MM.1S (cell line): ENCODE results near the gene DYNLRB1.

Experiments
- DNase-seq: peaks from one replicate; pipeline ENCODE4 v3.0.0-alpha.2; 2015
- H2AFZ ChIP-seq: fragments of 300-600 bp; sonication (generic); 2 replicates; pipeline ENCODE4 v1.6.0; 2016; ENCODE audit warnings: antibody characterized with exemption, low read length
- H3F3A ChIP-seq: fragments of 300-600 bp; sonication (generic); 2 replicates; pipeline ENCODE4 v1.6.1; 2016; ENCODE audit warnings: mild to moderate bottlenecking, antibody characterized with exemption, low read length, moderate library complexity, mixed read lengths; ENCODE audit not compliant: insufficient read depth
- H3K27ac ChIP-seq: fragments of 300-600 bp; sonication (generic); 2 replicates; pipeline ENCODE4 v1.5.1; 2016; ENCODE audit warnings: mild to moderate bottlenecking, low read length
- H3K27me3 ChIP-seq: fragments of 300-600 bp; sonication (generic); replicated peaks from 2 replicates; pipeline ENCODE4 v1.6.0; 2016; ENCODE audit warnings: low read length; ENCODE audit not compliant: insufficient read depth
- H3K36me3 ChIP-seq: fragments of 300-600 bp; sonication (generic); replicated peaks from 2 replicates; pipeline ENCODE4 v1.6.1; 2016; ENCODE audit warnings: mild to moderate bottlenecking, low read length, mixed read lengths; ENCODE audit not compliant: insufficient read depth
- H3K4me1 ChIP-seq: fragments of 300-600 bp; sonication (generic); 2 replicates; pipeline ENCODE4 v1.6.1; 2016; ENCODE audit warnings: low read length, mixed read lengths
- H3K4me2 ChIP-seq: fragments of 300-600 bp; sonication (generic); 2 replicates; pipeline ENCODE4 v1.6.0; 2016; ENCODE audit warnings: low read depth, low read length
- H3K4me3 ChIP-seq: fragments of 300-600 bp; sonication (generic); 2 replicates; pipeline ENCODE4 v1.5.1; 2016; ENCODE audit warnings: low read length, mixed read lengths
- H3K79me2 ChIP-seq: fragments of 300-600 bp; sonication (generic); 2 replicates; pipeline ENCODE4 v1.6.1; 2016; ENCODE audit warnings: mixed run types, low read length, mixed read lengths
- H3K9ac ChIP-seq: fragments of 300-600 bp; sonication (generic); 2 replicates; pipeline ENCODE4 v1.6.1; 2016; ENCODE audit warnings: low read length, mixed read lengths
- H3K9me2 ChIP-seq: fragments of 300-600 bp; sonication (generic); replicated peaks from 2 replicates; pipeline ENCODE4 v1.6.1; 2016; ENCODE audit warnings: mild to moderate bottlenecking, low read length, mixed read lengths; ENCODE audit not compliant: insufficient read depth
- H3K9me3 ChIP-seq: fragments of 300-600 bp; sonication (generic); replicated peaks from 2 replicates; pipeline ENCODE4 v1.6.1; 2016; ENCODE audit warnings: mild to moderate bottlenecking, low read length, mixed read lengths; ENCODE audit not compliant: insufficient read depth
- H4K20me1 ChIP-seq: fragments of 300-600 bp; sonication (generic); 2 replicates; pipeline ENCODE4 v1.6.1; 2016; ENCODE audit warnings: mild to moderate bottlenecking, low read length, moderate library complexity, mixed read lengths; ENCODE audit not compliant: insufficient read depth
- CTCF ChIP-seq: fragments of 300-600 bp; sonication (generic); IDR thresholded peaks from 2 replicates; pipeline ENCODE4 v1.5.1; 2016; ENCODE audit warnings: antibody characterized with exemption, low read length, mixed read lengths
- EZH2 ChIP-seq: fragments of 300-600 bp; sonication (generic); optimal IDR thresholded peaks from 2 replicates; pipeline ENCODE3; 2017; ENCODE audit warnings: low read depth, mild to moderate bottlenecking, antibody characterized with exemption, low read length, mixed read lengths
- EZH2phosphoT487 ChIP-seq: fragments of 300-600 bp; sonication (generic); IDR thresholded peaks from 2 replicates; pipeline ENCODE4 v1.6.1; 2018; ENCODE audit warnings: antibody characterized with exemption, low read length

Gene DYNLRB1

GRCh38 chr20:34531608-34532265, 15.5 kb downstream of the DYNLRB1 start:
- no peak overlapping the region for H3K27ac ChIP-seq

DNA sequence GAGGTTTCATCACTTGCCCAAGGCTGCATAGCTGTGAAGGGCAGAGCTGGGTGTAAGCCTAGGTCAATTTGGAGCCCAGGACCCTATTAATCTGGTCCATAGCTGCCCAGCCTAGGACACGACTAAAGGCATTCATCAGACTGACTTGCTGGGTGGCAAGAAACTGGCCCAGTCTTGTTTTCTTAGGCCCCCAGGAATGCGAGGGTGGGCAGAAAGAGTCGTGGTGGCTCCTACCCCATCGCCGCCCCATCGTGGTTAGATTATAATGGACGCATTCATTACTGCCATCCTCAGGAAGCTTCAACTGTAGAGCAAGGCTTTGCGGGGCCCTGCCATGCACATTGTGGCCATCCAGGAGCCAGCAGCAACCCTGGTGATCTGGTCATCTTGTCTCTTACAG, 16.1 kb downstream of the DYNLRB1 start:
- H3K9me2 ChIP-seq, result no peaks in the 10 kb centered on the region
- no peak overlapping the region for H3K4me3 ChIP-seq
- H3K4me2 ChIP-seq, result no peak overlapping the region
- no peak overlapping the region for H3K9ac ChIP-seq
- H2AFZ ChIP-seq, result no peak overlapping the region
- no peak for DNase-seq
- peaks cover 3% of the 10 kb centered on the region; the same call in 1 of the 2 replicates for H3F3A ChIP-seq
- no peaks in the 10 kb centered on the region for H3K27me3 ChIP-seq
- no peaks in the 10 kb centered on the region for H3K4me1 ChIP-seq
- peaks cover 7% of the 10 kb centered on the region; the same call in 1 of the 2 replicates for H3K36me3 ChIP-seq
- no peaks in the 10 kb centered on the region; the same call in 1 of the 2 replicates for H4K20me1 ChIP-seq
- no peak overlapping the region for H3K27ac ChIP-seq
- TF ChIP-seq CTCF (no peak), EZH2 (no peak), EZH2phosphoT487 (no peak)
- H3K79me2 ChIP-seq, result peaks cover 39% of the 10 kb centered on the region
- H3K9me3 ChIP-seq, result no peaks in the 10 kb centered on the region

More at GRCh38 chr20:34531608-34532265, 15.5 kb downstream of the DYNLRB1 start:
- H3K4me1 ChIP-seq, result no peaks in the 10 kb centered on the region
- H3K9ac ChIP-seq, result no peak overlapping the region
- peaks cover 39% of the 10 kb centered on the region for H3K79me2 ChIP-seq
- no peaks in the 10 kb centered on the region for H3K9me3 ChIP-seq
- H3K36me3 ChIP-seq, result peaks cover 11% of the 10 kb centered on the region; the same call in 1 of the 2 replicates
- H3K4me2 ChIP-seq, result no peak overlapping the region
- H3K9me2 ChIP-seq, result no peaks in the 10 kb centered on the region
- no peaks in the 10 kb centered on the region; the same call in 1 of the 2 replicates for H4K20me1 ChIP-seq
- TF ChIP-seq CTCF (no peak), EZH2phosphoT487 (no peak), EZH2 (no peak)
- peaks cover 3% of the 10 kb centered on the region; the same call in 1 of the 2 replicates for H3F3A ChIP-seq
- no peak overlapping the region for H3K4me3 ChIP-seq
- DNase-seq, result no peak
- no peak overlapping the region for H2AFZ ChIP-seq
- no peaks in the 10 kb centered on the region for H3K27me3 ChIP-seq

DNA sequence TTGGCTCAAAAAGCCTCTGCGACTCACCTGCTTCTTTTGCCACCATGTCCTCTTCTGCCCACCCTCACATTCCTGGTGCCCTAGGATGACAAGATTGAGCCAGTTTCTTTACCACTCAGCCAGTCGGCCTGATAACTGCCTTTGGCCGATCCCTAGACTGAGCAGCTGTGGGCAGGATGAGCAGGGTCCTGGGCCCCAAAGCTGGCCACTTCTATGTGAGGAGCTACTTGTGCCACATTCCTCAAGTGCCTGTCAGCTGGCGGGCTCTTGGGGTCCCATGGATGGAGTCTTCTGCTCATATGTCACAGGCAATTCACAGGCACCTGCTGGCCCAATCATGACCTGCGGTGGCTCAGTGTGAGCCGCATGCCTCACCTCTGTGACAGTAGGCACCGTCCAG, 16.5 kb downstream of the DYNLRB1 start:
- H3K79me2 ChIP-seq, result peaks cover 39% of the 10 kb centered on the region
- H2AFZ ChIP-seq, result no peak overlapping the region
- no peaks in the 10 kb centered on the region for H3K4me1 ChIP-seq
- H3K9me2 ChIP-seq, result no peaks in the 10 kb centered on the region
- H3K9ac ChIP-seq, result no peak overlapping the region
- H4K20me1 ChIP-seq, result no peaks in the 10 kb centered on the region; the same call in 1 of the 2 replicates
- TF ChIP-seq CTCF (no peak), EZH2phosphoT487 (no peak), EZH2 (no peak)
- H3F3A ChIP-seq, result peaks cover 3% of the 10 kb centered on the region; the same call in 1 of the 2 replicates
- H3K27me3 ChIP-seq, result no peaks in the 10 kb centered on the region
- no peak for DNase-seq
- no peaks in the 10 kb centered on the region for H3K9me3 ChIP-seq
- H3K36me3 ChIP-seq, result peaks cover 3% of the 10 kb centered on the region; the same call in 1 of the 2 replicates
- H3K4me2 ChIP-seq, result no peak overlapping the region
- no peak overlapping the region for H3K27ac ChIP-seq
- no peak overlapping the region for H3K4me3 ChIP-seq
